ENCODE data around the gene KNCN. TPM values are rescaled to one million over a fixed set of nuclear protein-coding genes. Genes with fewer than 3 reads are reported as not detected.

The KNCN gene
- total RNA-seq, 1 donor from 2014 or later, result not detected

- DNase-seq (no peak), ATAC-seq (no peak)
- intact Hi-C loops (cut with micrococcal nuclease), result no loop called here
Observed at GRCh38 chr1:46569884-46570725, 18.7 kb upstream of the KNCN start.

- no peak for DNase-seq
- no peak for ATAC-seq
- intact Hi-C loops (cut with micrococcal nuclease), result no loop called here
Observed at GRCh38 chr1:46569116-46569515, 17.7 kb upstream of the KNCN start.

DNA sequence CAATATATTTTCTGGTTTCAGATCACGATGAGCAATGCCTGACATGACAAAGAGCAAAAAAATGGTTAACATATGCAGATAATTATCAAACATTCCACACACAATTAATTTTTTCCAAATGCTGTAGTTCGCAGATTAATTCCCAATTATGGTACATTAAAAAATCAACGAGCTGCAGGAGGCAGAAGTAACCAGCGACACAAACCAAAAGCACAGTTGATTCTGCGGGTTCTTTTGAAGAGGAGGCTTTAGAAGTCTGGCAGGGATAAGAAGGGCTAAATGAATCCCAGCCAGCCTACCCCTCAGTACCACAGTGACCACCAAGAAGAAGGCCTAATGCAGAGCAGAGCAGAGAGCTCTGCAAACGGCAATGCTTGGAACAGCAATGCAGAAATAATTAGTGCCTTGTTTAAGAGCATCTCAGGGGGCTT lies 17.0 kb upstream of the KNCN start:
- intact Hi-C loops (cut with micrococcal nuclease), result no loop called here
- DNase-seq (no peak), ATAC-seq (no peak)

DNA sequence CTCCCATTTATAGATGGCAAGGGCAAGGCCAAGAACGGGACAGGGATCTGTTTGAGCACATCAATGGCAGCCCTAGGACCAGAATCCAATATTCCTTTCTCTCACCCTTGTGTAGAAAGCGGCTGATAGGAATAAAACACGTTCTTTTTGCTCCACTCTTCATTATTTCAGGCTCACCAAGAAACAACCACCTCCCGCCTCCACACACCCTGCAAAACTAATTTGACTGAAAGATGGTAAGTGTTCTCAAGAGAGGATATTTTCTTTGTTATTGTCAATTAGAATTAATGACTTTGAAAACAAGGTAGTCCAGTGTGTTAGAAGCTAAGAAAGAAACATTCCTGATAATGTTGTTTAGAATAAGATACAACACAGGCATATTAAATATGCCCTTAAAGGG lies 11.9 kb upstream of the KNCN start:
- DNase-seq (no peak), ATAC-seq (no peak)
- intact Hi-C loops (cut with micrococcal nuclease), result no loop called here

DNA sequence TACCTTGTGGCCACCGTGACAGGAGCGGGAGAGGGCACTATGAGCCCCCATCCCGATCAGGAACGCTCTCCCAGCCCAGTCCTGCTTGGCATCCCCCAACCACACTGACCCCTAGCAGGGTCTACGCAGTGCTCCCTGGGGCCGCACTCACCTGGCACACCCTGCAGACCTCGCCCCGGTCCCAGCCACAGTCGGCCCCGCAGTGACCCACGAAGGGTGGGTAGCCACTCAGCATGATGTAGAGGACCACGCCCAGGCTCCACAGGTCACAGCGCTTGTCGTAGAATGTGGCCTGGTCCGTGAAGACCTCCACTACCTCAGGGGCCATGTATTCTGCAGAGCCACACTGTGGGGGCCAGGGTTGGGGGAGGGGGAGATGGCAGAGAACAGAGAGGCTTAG lies 11.1 kb upstream of the KNCN start:
- ATAC-seq (no peak), DNase-seq (no peak)
- intact Hi-C loops (cut with micrococcal nuclease), result no loop called here

DNA sequence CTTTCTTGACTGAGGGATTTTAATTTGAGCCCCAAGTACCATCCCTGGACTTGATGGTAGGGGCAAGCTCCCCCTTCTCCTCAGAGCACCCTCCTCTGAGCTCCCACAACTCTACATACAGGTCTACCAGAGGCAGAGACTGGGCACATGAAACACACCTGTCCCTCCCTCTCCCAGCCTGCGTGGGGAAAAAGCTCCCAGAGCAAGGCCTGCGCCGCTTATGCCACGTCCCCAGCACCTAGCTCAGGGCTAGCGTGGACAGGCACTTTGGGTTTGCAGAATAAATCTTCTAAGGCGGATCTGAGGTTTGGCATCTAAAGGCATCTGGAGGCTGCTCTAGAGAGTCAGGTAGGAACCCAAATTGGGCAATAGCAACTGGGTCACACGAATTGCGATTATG lies 7.5 kb upstream of the KNCN start:
- ATAC-seq (no peak), DNase-seq (no peak)
- intact Hi-C loops (cut with micrococcal nuclease), result no loop called here

DNA sequence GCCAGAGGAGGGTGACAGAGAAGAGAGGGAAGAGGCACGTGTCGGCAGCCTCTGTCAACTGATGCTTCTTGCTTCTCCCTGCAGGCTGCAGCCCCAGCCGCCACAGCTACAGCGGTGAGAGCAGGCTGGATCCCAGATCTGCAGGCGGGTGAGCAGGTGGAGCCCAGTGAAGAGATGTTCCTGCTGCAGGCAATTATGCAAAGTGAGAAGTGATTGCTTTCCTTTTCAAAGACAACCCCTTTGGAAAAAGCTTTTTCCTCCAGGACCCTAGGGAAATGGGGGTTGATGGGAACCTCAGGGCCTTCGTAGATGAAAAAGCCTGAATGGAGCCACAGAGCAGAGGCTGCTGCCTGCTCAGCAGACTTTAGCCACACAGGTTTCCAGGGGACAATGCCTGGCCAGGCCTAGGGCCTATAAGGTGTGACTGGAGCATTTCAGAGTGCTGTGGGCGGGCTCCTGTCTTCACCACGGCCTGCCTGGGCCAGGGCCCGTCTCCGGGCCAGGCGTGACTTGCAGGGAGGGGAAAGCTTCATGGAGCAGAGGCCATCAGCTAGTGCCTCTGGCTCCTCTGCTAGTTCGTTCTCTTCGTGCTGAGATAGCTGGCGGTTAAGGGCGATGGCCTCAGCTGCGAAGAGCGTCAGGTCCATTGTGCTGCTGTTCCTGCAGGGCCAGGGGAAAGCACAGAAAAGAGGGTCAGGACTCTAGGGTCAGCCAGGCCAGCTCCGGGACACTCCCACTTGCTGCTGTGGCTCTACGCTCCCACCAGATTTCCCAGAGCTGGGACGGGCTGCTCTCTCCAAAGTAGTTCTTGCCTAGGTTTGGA lies 6.9 kb upstream of the KNCN start:
- ATAC-seq (no peak), DNase-seq (no peak)
- intact Hi-C loops (cut with micrococcal nuclease), result no loop called here

- intact Hi-C loops (cut with micrococcal nuclease), result no loop called here
- DNase-seq (no peak), ATAC-seq (no peak)
Observed at GRCh38 chr1:46557403-46557802, 6.0 kb upstream of the KNCN start.

DNA sequence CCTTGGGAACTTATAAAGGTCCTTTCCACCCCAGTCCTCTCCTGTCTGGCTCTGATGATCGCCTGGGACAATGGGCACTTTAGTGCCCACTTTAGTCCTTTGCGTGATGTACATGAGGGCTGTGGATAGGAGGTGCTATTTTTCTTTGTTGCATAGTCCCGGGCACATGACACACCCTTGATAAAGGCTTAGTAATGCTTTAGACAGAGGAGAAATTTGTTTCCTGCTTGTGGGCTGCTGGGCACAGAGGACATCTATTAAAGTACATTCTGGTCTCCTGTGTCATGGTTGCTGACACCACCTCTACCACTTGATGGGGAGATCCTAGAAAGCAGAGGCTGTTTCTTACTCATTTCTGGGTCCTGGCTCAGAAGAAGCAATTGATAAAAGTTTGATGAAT lies 5.4 kb upstream of the KNCN start:
- ATAC-seq, result peak; percentile 68
- intact Hi-C loops (cut with micrococcal nuclease), result no loop called here

DNA sequence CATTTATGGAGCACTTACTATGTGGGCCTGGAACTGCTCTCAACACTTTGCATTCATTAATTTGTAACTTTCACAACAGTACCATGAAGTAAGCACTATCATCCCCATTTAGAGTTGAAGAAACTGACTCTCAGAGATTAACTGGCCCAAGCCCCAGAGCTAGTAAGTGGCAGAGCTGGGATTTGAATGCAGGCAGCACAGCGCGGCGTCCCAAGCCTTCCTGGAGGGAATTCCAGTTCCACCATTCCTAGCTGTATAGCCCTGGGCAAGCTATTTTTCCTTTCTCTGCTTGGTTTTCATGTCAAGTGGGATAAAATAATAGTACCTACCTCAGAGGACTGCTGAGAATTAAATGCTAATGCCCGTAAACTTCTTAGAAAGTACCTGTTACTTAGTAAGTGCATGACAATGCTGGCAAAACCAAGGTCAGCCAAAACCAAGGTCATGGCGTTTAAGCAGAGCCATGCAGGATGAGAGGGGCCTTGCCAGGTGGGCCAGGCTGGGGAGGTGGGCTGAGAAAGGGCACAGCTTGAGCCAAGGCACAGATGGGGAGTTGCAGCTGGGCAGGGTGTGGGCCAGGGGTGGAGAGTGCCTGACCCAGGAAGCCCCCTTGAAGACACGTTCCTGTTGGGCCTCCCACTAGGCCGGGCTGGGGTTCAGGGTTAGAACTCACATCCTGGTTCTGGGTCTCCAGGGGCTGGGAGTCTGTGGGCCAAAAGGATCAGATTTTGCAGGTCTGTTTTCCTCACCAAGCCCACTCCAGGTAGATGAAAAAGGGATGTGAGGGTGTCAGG lies 4.6 kb upstream of the KNCN start:
- no peak for DNase-seq
- intact Hi-C loops (cut with micrococcal nuclease), result no loop called here
- ATAC-seq, result no peak

More for the DNA sequence above, 5.4 kb upstream of the KNCN start:
- no peak for DNase-seq

DNA sequence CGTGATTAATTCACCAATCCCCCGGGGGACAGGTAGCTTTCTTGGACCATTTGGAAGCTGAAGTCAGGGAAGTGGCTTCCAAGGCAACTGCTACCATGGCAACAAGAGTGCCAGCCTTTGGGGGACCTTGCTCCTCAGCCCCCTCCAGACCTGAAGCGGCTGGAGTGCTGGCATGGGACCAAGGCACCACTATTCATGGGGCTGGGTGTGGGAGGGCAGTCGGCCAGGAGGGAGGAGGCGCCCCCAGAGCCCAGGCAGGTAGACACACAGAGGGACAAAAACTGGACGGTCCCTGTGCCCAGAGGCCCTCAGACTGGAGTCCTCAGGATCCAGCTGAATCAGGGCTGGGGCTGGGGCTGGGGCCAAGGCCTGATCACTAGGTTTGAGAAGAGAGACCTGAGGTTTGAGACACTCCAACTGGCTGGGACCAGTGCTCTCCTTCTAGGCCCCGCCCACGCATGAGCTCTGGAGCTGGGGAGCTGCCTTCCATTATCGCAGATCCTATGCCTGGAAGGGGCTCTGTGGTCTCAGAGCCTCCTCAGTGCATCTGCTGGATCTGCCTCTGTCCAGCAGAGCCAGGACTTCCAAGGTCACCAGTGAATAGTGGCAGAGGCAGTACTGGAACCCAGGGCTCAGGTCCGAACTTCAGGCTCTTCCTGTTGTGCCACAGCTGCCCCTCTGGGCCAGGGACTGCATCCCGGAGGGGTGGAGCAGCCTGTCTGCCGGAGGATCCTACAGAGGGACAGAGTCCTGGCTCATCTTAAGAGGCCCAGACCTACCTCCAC lies 3.3 kb upstream of the KNCN start:
- no peak for DNase-seq
- ATAC-seq, result no peak
- intact Hi-C loops (cut with micrococcal nuclease), result no loop called here

- ATAC-seq (no peak), DNase-seq (no peak)
- intact Hi-C loops (cut with micrococcal nuclease), result no loop called here
Observed at GRCh38 chr1:46554236-46554596, 2.8 kb upstream of the KNCN start.

DNA sequence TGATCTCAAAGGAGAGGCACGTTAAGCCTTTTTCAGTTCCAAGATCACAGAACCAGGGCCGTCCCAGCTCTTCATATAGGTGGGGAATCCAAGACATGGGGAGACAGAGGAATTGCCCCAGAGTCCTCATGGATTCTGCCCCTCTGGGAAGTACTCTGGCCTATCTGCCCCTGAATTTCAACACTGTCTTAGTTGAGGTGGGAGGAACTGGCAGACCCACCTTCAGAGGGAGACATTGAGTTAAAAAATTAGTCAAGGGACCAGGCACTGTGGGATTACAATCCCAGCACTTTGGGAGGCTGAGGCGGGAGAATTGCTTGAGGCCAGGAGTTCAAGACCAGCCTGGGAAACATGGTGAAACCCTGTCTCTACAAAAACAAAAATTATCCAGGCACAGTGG lies 2.1 kb upstream of the KNCN start:
- no peak for ATAC-seq
- intact Hi-C loops (cut with micrococcal nuclease), result no loop called here
- no peak for DNase-seq

GRCh38 chr1:46552357-46553237 lies 1.1 kb upstream of the KNCN start:
- ATAC-seq (no peak), DNase-seq (no peak)
- intact Hi-C loops (cut with micrococcal nuclease), result no loop called here

DNA sequence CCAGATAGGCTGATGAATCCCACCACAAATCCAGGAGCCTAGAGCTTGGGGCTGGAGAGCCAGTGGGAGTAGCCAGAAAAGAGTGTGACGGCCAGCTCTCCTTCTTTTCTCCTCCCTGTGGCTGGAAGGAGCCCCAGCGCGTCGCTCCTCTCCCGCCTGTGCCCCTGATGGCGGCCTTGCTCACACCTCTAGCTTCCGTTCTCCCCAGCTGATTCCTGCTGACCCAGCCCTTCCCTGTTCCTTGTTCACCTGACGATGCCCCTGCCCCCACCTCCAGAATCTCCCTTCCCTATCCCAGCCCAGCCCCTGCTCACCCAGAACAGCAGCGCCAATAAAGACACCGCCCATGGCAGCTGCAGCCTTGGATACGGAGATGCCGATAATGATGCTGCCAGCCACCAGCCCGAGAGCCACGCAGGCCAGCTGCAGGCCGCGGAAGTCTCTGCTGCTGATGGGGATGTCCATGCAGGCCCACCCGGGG lies 656 bp downstream of the KNCN start:
- intact Hi-C loops (cut with micrococcal nuclease), result no loop called here
- DNase-seq (no peak), ATAC-seq (no peak)

GRCh38 chr1:46549697-46550681 lies 1.5 kb downstream of the KNCN start:
- DNase-seq, result no peak
- no peak for ATAC-seq
- intact Hi-C loops (cut with micrococcal nuclease), result no loop called here
